ENCODE data around the gene RTCA.
A peak's percentile ranks its signal among the peaks of the same experiment; 100 is the strongest.
"Not testable (repeated sequence)": the region's sequence is repeated elsewhere in the genome, so short reads cannot be mapped to it uniquely, and the experiment has no call there.

Gene RTCA

DNA sequence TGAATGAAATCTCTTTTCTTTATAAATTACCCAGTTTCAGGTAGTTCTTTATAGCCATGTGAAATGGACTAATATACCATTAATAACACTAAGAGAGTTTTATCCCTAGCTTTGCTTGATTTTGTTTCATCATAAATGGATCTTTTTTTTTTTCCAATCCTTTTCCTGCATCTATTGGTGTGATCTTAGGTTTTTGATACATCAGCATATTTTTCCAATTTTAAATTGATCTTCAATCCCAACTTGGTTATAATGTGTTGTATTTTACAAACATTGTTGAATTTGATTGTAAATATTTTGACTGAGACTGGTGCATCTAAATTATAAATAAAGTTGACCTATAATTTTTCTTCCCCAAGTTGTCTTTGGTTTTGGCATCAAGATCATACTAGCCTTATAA, 4.3 kb upstream of the RTCA start:
- DNase-seq = no peak

DNA sequence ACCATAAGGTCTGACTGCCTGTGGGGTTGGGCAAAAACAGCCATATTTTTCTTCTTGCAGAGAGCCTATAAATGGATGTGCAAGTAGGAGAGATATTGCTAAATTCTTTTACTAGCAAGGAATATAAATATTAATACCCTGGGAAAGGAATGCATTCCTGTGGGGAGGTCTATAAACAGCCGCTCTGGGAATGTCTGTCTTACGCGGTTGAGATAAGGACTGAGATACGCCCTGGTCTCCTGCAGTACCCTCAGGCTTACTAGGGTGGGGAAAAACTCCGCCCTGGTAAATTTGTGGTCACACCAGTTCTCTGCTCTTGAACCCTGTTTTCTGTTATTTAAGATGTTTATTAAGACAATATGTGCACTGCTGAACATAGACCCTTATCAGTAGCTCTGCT, 1.9 kb upstream of the RTCA start:
- DNase-seq = not testable (repeated sequence)

DNA sequence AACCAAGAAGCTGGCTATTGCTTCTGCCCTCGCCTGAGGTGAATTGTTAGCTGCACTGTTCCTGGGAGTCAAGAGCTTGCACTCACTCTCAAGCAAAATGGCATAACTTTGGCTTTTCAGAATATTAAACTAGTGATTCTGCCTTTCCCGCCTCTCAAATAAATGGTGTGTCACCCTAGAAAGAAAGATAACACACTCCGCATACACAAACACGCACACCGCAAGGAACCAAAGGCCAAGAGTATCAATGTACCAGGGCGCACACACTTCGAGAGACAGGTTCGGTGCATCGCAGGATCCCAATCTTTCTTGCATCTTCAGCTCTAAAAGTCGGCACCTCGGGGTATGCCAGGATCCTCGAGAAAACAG, 470 bp upstream of the RTCA start:
- no peak for DNase-seq

DNA sequence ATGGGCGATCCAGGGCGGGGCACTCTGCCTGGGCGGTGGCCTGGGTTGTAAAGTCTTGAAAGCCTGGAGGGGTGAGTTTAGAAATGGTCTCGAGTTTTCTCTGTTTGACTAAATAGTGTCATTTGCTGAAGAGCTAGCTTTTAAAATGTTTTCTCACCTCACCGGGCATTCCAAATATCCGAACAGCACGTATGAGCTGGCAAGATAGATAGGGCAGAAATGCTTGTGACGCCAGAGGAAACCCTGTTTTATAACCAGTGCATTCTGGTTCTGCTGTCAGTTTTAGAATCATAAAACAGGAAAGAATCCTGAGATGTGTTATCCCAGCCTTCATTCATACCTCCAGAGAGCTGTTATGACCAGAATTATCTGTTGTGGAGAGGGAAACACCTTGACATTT, 725 bp downstream of the RTCA start:
- DNase-seq = no peak

DNA sequence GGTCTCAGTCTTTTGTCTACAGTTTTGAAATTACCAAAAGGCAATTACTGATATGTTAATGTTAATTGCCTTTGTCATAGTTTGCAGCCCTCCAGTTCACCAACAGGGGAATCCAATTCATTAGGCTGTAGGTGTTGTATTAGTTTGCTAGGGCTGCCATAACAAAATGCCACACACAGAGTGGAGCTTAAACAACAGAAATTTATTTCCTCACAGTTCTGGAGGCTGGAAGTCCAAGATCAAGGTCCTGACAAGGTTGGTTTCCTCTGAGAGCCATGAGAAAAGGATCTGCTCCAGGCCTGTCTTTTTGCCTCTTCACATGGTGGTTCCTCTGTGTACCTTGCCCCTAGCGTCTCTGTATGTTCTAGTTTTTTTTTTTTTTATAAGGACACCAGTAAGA, 1.3 kb downstream of the RTCA start:
- DNase-seq = no peak

DNA sequence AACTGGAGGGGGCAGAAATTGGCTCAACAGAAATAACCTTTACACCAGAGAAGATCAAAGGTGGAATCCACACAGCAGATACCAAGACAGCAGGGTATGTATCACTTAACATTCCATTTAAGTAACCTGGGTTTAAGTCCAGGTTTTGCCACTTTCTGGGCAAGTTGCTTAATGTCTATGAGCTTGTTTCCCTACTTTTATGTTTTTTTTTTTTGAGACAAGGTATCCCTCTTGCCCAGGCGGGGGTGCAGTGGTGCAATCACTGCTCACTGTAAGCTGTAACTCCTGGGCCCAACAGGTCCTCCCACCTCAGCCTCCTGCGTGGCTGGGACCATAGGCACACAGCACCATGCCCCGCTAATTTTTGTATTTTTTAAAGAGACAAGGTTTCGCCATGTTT, 2.2 kb downstream of the RTCA start:
- no peak for DNase-seq

DNA sequence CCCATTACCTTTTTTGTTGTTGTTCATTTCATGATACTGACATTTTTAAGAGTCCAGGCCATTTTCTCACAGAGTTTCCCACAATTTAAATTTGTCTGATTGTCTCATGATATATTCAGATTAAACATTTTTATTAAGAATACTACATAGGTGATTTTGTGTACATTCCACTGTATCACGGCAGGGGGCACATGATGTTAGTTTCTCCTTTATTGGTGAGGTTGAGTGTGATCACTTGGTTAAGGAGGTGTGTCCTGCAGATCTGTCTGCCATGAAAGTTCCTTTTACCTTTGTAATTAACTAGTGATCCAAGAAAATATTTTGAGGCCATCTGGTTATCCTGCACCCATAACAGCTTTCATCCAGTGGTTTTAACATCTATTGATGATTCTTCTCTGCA, 11.8 kb downstream of the RTCA start:
- no peak for DNase-seq

DNA sequence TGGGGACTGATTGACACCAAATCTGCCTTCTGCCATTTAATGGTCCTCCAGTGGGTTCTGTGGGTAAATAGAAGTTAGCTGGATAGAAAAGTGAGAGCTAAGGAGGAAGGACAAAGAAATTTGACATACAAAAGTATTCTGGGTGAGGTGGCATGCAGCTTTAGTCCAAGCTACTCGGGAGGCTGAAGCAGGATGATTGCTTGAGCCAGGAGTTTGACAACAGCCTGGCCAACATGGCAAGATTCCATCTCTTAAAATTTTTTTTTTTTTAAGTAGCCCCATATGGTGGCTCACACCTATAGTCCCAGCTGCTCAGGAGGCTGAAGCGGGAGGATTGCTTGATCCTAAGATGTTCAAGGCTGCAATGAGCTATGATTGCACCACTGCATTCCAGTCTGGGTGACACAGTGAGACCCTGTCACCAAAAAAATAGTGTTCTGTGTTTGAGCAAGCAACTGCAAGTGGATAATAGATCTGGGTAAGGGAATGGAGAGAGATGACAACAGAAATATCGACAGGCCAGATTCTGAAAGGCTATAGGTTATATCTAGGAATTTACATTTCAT, 13.4 kb downstream of the RTCA start:
- DNase-seq = no peak

DNA sequence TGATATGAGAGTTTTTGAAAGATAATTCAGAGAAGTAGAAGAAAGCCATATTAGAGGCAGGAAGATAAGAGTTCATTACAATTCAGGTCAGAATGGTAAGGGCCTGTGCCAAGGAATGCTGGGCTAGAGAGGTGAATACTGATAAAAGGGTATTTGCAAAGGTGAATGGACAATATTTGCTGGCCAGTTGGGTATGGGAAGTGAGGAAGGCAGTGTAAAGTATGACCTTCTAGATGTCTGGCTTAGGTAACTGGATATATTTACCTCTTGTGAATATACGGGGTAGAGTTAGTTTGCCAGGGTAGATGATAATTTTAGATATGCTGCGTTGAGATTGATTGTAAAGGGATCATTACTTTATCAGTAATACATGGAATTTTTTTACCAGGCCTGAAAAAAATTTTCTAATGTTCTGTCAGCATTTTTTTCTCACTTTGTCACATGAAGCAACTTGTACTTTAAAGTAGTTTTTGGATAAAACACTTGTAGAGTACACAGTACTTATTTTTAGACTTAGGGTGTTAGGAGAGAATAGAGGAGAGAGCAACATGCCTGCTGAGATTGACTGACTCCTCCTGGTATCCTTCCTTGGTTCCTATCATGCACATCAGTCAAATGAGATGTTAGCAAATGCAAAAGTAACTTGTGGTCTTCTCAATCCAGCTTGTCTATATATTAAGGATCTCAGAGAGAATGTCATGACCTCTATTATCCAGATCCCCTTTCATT, 14.1 kb downstream of the RTCA start:
- DNase-seq = no peak

DNA sequence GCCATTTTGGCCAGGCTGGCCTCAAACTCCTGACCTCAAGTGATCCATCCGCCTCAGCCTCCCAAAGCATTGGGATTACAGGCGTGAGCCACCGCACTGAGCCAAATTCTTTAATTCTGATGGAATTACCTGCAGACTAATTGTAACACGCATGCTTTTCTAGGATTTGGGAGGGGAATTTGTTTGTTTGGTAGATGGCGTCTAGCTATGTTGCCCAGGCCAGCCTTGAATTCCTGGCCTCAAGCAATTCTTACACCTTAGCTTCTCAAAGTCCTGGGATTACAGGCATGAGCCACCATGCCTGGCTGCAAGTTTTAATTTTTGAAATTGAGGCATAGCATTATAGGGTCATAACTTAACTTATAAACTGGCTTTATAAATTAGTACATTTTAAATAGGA, 18.6 kb downstream of the RTCA start:
- no peak for DNase-seq

DNA sequence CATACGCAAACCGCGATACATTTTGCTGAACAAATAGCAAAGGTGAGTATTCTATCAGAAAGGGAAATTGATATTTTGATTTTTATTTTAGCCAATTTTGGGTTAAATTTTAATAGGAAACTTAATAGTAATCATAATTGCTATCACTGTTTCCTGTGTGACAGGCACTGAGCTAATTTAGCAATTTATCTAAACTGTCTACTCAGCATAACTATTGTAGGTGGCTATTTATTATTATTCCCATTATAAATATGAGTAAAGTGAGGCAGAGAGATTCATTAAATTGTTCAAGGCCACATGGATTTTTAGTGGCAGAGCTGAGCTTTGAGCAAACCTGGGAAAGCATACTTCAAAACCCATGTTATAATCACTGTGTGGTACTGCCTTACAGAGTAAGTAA, 21.1 kb downstream of the RTCA start:
- no peak for DNase-seq

DNA sequence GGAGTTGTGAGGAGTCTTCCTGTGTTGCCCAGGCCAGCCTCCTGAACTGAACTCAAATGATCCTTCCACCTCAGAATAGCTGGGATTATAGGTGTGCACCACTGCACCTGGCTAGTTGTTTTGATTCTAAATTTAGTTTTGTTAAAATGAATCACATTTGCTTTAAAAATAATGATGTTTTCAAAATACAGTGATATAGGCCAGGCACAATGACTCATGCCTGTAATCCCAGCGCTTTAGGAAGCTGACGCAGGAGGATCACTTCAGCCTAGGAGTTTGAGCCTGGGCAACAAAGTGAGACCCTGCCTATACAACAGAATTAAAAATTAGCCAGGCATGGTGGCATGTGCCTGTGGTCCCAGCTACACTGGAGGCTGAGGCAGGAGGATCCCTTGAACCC, 24.3 kb downstream of the RTCA start:
- DNase-seq = no peak

DNA sequence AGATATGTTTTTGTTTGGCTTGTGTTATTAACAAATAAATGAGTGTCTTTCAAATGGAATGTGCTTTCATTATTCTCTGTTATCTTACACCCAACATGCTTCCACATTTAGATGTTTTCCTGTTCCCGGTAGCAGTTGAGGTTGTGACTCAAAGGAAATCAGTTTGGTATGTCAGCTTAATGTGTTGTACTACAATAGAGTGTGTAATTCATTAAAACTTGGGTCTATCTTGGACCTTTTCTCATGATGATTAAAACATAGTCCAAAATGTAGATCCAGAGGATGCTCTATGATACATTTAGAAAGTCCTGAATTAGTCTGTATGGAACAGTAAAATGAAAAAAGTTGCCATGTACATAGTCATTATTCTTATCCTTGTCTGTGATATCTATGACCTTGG, 26.7 kb downstream of the RTCA start:
- DNase-seq = peak in 1 of 2 donors; percentile 75

DNA sequence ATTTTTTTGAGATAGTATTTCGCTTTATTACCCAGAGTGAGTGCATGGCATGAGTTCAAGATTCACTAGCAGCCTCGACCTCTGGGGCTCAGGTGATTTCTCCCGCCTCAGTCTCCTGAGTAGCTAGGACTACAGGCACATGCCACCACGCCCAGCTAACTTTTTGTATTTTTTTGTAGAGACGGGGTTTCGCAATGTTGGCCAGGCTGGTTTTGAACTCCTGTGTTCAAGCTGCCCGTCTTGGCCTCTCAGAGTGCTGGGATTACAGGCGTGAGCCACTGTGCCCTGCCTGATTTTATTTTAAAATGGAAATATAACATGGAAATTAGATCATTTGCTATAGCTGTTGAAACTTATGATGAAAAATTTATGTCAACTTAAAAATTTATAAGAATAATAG, 30.1 kb downstream of the RTCA start:
- DNase-seq = no peak

DNA sequence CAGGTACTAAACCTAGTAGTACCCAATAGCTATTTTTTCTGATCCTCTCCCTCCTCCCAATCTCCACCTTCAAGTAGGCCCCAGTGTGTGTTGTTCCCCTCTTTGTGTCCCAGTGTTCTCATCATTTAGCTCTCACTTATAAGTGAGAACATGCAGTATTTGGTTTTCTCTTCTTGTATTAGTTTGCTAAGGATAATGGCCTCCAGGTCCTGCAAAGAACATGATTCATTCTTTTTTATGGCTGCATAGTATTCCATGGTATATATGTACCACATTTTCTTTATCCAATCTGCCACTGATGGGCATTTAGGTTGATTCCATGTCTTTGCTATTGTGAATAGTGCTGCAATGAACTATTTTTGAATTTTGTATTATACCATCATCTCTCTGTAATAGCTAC, 31.0 kb downstream of the RTCA start:
- not testable (repeated sequence) for DNase-seq

DNA sequence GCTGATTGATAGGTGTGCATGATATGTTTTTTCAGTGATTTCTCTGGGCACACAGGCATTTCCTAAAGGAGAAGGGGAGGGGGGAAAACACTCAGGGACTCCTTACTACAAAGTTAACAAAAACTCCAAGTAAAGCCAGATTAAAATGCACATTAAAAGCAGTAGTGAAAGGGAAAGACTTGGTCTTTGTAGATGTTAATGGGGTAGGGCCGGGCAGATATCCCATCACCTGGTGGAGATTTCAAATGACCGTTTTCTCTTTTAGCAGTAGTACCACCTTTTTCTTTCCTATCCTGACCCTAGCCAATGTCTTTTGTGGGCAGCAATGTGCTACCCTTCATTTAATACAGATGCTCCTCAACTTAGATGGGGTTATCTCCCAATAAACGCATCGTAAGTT, 32.5 kb downstream of the RTCA start:
- no peak for DNase-seq

DNA sequence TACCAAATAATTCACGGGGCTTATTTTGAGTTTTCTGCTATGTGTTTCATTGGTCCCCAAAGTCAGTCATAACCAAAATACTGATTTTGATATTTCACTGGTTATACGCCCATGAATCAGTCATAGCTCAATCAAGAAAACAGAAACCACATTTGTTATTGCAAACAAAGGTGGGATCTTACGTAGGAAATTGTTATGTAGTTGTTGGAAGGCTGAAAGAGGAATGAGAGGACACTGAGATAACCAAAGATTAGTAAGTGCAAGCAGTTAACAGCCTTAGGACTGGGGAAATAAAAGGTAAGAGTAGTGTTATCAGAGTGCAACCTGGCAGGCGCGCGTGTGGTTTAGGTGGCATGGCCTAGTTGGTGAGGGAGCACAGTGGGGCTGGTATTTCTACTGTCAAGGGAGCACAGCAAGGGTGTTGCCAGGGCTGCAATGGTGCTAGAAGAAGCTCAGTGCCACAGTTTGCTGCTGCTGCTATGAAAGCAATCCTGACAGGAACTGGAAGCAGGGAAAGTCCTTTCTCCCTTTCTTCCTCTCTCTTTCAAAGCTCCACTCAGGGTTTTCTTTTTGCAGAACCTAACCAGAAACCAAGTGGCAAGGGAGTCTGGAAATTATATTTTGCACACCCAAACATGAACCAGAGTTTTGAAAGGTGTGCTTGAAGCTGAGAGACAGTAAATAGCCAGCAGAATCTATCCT, 33.7 kb downstream of the RTCA start:
- DNase-seq = no peak

DNA sequence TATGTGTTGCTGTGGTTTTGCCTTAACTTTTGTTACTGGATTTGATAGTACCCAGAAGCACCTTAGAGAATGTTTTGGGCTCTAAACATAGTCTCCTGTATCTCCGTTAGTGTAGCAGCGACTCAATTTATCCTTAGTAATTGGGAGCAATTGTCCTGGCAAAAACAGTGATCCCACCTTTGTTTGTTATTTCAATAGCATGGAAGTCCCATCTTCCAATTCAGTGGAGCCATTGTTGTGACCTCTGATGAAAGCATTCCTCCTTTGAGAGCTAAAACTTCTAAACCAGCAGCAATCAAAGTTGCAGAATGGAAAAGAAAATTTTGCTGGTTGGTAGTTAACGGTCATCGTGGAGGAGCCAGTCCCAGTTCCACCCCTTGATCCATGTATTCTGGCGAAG, 34.7 kb downstream of the RTCA start:
- no peak for DNase-seq

DNA sequence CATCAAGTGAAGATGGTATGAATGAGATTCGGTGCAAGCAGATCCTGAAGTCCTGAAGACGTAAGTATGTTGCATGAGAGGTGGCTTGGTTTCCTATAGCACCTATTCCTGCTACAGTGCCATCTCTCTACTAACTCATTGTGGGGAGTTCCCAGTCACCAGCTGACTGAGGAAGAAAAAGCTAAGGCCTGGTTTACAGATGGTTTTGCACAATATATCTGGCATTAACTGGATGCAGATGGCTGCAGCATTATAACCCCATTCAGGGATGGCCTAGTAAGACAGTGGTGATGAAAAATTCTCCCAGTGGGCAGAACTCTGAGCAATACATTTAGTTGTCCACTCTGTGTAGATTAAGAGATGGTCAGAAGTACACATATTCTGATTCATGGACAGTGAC, 36.7 kb downstream of the RTCA start:
- DNase-seq = no peak

DNA sequence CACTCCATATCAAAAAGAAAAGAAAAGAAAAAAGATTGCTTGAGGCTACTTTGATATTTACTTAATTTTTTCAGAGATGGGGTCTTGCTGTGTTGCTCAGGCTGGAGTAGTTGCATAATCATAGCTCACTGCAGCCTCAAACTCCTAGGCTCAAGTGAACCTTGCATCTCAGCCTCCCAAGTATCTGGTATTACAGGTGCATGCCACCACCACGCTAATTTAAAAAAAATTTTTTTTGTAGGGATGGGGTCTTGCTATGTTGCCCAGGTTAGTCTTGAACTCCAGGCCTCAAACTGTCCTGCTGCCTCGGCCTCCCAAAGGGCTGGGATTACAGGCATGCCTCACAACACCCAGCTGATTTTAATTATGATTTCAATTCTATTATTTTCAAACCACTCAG, 38.2 kb downstream of the RTCA start:
- no peak for DNase-seq

DNA sequence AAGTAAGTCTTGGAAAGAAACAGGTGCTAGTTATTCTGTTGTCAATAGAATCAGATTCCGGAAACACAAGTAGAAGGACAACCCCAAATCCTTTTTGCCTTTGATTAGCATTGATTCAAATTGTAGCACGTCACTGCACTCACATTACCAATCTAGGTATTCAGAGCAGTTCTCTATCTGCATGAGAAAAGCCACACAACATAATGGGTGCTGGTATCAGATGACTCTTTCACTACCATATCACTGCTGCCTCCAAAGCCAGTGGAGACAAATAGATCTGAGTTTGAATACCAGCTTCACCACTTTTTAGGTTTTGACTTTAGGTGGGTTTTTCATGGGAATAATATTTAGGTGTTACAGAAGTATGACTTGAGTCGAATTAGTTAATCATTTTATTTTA, 38.9 kb downstream of the RTCA start:
- DNase-seq = no peak

DNA sequence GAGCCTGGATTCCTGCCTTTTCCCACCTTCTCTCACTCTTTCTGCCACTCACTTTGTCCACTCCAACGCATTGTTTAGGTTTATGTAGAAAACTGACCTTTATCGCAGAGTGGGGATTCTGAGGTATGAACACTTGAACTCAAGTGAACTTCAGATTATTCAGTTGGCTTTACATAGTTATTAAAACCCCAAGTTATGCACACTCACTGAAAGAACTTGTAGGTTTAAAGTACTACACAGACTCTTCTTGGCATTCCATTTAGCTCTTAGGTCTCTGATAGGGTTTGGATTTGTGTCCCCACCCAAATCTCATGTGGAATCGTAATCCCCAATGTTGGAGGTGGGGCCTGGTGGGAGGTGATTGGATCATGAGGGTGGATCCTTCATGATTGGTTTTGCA, 39.9 kb downstream of the RTCA start:
- DNase-seq = no peak

DNA sequence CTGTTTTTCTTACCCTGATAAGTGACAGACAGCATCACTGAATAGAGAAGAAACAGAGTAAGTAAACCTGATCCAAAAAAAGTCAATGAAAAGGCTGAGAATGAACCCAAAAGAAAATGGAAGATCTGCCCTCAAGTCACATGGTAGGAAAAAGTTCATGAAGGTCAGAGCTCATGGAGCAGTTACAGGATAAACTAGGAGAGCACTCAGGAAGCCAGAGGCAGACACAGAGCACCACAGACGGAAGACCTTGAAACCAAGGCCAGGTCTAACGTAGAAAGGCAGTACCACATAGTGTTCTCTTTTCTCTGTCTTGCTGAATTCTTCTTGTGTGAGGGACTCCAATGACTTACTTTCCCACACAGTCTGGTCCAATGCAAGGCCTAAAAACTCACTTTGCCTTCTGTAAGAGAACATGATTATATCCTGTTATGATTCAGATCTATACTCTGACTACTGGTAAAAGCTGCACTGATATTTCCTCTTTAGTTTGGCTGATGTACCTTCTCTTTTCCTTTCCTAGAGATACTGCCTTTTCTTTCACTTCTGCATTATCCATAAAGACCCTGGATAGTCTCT, 40.8 kb downstream of the RTCA start:
- DNase-seq = no peak

DNA sequence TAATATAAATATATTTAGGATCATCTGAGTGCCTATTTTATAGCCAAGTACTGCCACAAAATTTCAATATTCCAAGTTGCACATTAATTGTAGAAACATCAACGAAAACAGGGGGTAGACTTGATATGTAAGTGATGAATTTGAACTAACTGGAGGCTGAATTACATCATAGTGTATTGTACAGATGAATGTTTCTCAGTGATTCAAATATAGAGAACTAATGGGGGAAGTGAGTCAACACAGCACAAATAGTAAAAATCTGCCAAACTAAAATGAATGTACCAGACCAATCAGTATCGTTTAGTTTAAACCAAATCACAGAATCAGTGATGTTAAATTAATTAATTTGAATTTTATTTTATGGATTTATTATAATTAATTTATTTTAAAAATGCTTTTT, 42.8 kb downstream of the RTCA start:
- peak in 1 of 2 donors; percentile 4 for DNase-seq
